SH-SY5Y (cell line): ENCODE measurements around the gene GOLGB1.

ENCODE experiments used
- GATA2 ChIP-seq: IDR thresholded peaks from 2 replicates; pipeline ENCODE4 v1.6.1; 2011; ENCODE audit warnings: mild to moderate bottlenecking, low read depth, low read length
- GATA3 ChIP-seq: IDR thresholded peaks from 2 replicates; pipeline ENCODE4 v1.6.1; 2011; ENCODE audit warnings: low read depth, mild to moderate bottlenecking, low read length, moderate library complexity

The GOLGB1 gene

GRCh38 chr3:121667333-121667732 lies 82.2 kb downstream of the GOLGB1 start:
- no peak for TF ChIP-seq GATA3
- no peak for TF ChIP-seq GATA2

- TF ChIP-seq GATA2 (no peak), GATA3 (no peak)
These were observed 84.1 kb downstream of the GOLGB1 start for GRCh38 chr3:121665488-121665887.

GRCh38 chr3:121663171-121663847 lies 86.2 kb downstream of the GOLGB1 start:
- TF ChIP-seq GATA3 (no peak), GATA2 (no peak)

- TF ChIP-seq GATA2: no peak
- TF ChIP-seq GATA3: no peak
These were observed 86.8 kb downstream of the GOLGB1 start for GRCh38 chr3:121662742-121663141.

- no peak for TF ChIP-seq GATA2
These were observed 88.2 kb downstream of the GOLGB1 start for GRCh38 chr3:121661376-121661775.

GRCh38 chr3:121660356-121661171 lies 89.0 kb downstream of the GOLGB1 start, which contains the start of gene HCLS1:
TSS of gene HCLS1 (minus strand) at chr3:121660903. CDS start at chr3:121658347, 2,556 bp downstream.
- TF ChIP-seq GATA3: no peak
- TF ChIP-seq GATA2: no peak

GRCh38 chr3:121659586-121659985 lies 90.0 kb downstream of the GOLGB1 start:
- no peak for TF ChIP-seq GATA2
- no peak for TF ChIP-seq GATA3

GRCh38 chr3:121658716-121659435 lies 90.7 kb downstream of the GOLGB1 start:
- TF ChIP-seq GATA2: no peak
- no peak for TF ChIP-seq GATA3

- TF ChIP-seq GATA2 (no peak), GATA3 (no peak)
These were observed 94.8 kb downstream of the GOLGB1 start for GRCh38 chr3:121654493-121655385.

GRCh38 chr3:121651684-121652083 lies 97.9 kb downstream of the GOLGB1 start:
- TF ChIP-seq GATA2 (no peak), GATA3 (no peak)

- TF ChIP-seq GATA2 (no peak), GATA3 (no peak)
These were observed 99.9 kb downstream of the GOLGB1 start for GRCh38 chr3:121649645-121650044.

GRCh38 chr3:121648219-121648958 lies 101.2 kb downstream of the GOLGB1 start:
- no peak for TF ChIP-seq GATA3
- TF ChIP-seq GATA2: no peak

GRCh38 chr3:121645054-121645453 lies 104.5 kb downstream of the GOLGB1 start:
- TF ChIP-seq GATA2 (no peak), GATA3 (no peak)
